Measurements from ENCODE around the gene GTF2IRD1. TPM values are rescaled to one million over a fixed set of nuclear protein-coding genes. Genes with fewer than 3 reads are reported as not detected.
"Not testable (repeated sequence)": the region's sequence is repeated elsewhere in the genome, so short reads cannot be mapped to it uniquely, and the experiment has no call there.

Gene GTF2IRD1
- total RNA-seq, 1 donor from 2014 or later, result 18.2 TPM

GRCh38 chr7:74417419-74417971 is 36.2 kb upstream of the GTF2IRD1 start:
- DNase-seq (ENCODE audit: low read depth) (peak; percentile 38), FAIRE-seq (no peak)
- no peaks in the 10 kb centered on the region for H3K36me3 ChIP-seq (ENCODE audit: control insufficient read depth, insufficient read depth, low read length)
- no peaks in the 10 kb centered on the region for H3K27me3 ChIP-seq (ENCODE audit: control insufficient read depth, insufficient read depth, low read length)
- no peak overlapping the region for H3K4me3 ChIP-seq (ENCODE audit: low read depth, low read length)
- TF ChIP-seq CTCF (IDR thresholded peaks at IDR 0.05; ENCODE audit: insufficient read depth, low read length, severe bottlenecking), result peak; percentile 99

- no peak for TF ChIP-seq CTCF (IDR thresholded peaks at IDR 0.05; ENCODE audit: insufficient read depth, low read length, severe bottlenecking)
- DNase-seq (ENCODE audit: low read depth) (no peak), FAIRE-seq (no peak)
- Histone ChIP-seq H3K27me3 (ENCODE audit: control insufficient read depth, insufficient read depth, low read length) (no peaks in the 10 kb centered on the region), H3K36me3 (ENCODE audit: control insufficient read depth, insufficient read depth, low read length) (no peaks in the 10 kb centered on the region), H3K4me3 (ENCODE audit: low read depth, low read length) (no peak overlapping the region)
Measured at GRCh38 chr7:74418076-74418475, 35.6 kb upstream of the GTF2IRD1 start.

- FAIRE-seq, result peak; percentile 43
- H3K36me3 ChIP-seq (ENCODE audit: control insufficient read depth, insufficient read depth, low read length), result no peaks in the 10 kb centered on the region
- H3K27me3 ChIP-seq (ENCODE audit: control insufficient read depth, insufficient read depth, low read length), result no peaks in the 10 kb centered on the region
- H3K4me3 ChIP-seq (ENCODE audit: low read depth, low read length), result no peak overlapping the region
- no peak for TF ChIP-seq CTCF (IDR thresholded peaks at IDR 0.05; ENCODE audit: insufficient read depth, low read length, severe bottlenecking)
- DNase-seq (ENCODE audit: low read depth), result no peak
Measured at GRCh38 chr7:74418538-74418937, 35.2 kb upstream of the GTF2IRD1 start.

GRCh38 chr7:74419232-74419631 is 34.5 kb upstream of the GTF2IRD1 start:
- not testable (repeated sequence) for H3K4me3 ChIP-seq (ENCODE audit: low read depth, low read length); FAIRE-seq; H3K36me3 ChIP-seq (ENCODE audit: control insufficient read depth, insufficient read depth, low read length); H3K27me3 ChIP-seq (ENCODE audit: control insufficient read depth, insufficient read depth, low read length); DNase-seq (ENCODE audit: low read depth)

GRCh38 chr7:74420006-74420405 is 33.7 kb upstream of the GTF2IRD1 start:
- Histone ChIP-seq H3K27me3 (ENCODE audit: control insufficient read depth, insufficient read depth, low read length) (no peaks in the 10 kb centered on the region), H3K4me3 (ENCODE audit: low read depth, low read length) (no peak overlapping the region), H3K36me3 (ENCODE audit: control insufficient read depth, insufficient read depth, low read length) (no peaks in the 10 kb centered on the region)
- DNase-seq (ENCODE audit: low read depth), result no peak
- TF ChIP-seq CTCF (IDR thresholded peaks at IDR 0.05; ENCODE audit: insufficient read depth, low read length, severe bottlenecking), result no peak
- FAIRE-seq, result no peak

- H3K4me3 ChIP-seq (ENCODE audit: low read depth, low read length), result no peak overlapping the region
- H3K36me3 ChIP-seq (ENCODE audit: control insufficient read depth, insufficient read depth, low read length), result no peaks in the 10 kb centered on the region
- FAIRE-seq, result no peak
- no peak for DNase-seq (ENCODE audit: low read depth)
- no peaks in the 10 kb centered on the region for H3K27me3 ChIP-seq (ENCODE audit: control insufficient read depth, insufficient read depth, low read length)
- TF ChIP-seq CTCF (IDR thresholded peaks at IDR 0.05; ENCODE audit: insufficient read depth, low read length, severe bottlenecking), result no peak
Measured at GRCh38 chr7:74424291-74424880, 29.3 kb upstream of the GTF2IRD1 start.
